ENCODE measurements around the gene ASPSCR1.
"Not testable (repeated sequence)": the region's sequence is repeated elsewhere in the genome, so short reads cannot be mapped to it uniquely, and the experiment has no call there.

The ASPSCR1 gene

GRCh38 chr17:81978524-81979298, 1.3 kb downstream of the ASPSCR1 start:
- in situ Hi-C loops (cut with HindIII; ENCODE audit: low sequenced_read_pairs), result no loop called here

- in situ Hi-C loops (cut with HindIII; ENCODE audit: low sequenced_read_pairs), result no loop called here
Observed at GRCh38 chr17:81980122-81980521, 2.7 kb downstream of the ASPSCR1 start.

DNA sequence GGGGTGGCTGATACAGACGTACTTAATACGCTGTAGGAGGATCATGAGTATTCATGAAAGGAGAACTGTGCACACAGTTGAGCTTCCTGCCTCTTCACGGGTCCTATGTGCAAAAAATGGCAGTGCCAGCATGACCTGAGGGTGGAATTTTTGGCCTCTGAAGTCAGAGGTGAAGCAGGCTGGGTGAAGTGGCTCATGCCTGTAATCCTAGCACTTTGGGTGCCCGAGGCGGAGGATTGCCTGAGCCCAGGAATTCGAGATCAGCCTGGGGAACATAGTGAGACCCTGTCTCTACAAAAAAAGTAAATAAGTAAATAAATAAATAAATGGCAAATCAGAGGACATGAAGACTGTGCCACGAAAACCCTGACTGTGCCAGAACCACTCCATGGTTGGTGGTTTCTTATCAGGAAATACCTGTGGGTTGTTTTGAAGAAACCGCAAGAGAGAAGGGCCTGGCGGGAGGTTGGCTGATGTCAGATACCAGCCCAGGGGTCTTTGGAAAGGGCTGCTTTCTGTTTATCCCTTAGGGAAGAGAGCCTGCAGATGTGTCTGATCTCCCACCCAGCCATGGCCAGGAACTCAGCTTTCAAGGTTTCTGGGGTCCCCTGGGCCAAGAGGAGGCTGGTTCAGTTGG, 3.4 kb downstream of the ASPSCR1 start:
- in situ Hi-C loops (cut with HindIII; ENCODE audit: low sequenced_read_pairs), result no loop called here

DNA sequence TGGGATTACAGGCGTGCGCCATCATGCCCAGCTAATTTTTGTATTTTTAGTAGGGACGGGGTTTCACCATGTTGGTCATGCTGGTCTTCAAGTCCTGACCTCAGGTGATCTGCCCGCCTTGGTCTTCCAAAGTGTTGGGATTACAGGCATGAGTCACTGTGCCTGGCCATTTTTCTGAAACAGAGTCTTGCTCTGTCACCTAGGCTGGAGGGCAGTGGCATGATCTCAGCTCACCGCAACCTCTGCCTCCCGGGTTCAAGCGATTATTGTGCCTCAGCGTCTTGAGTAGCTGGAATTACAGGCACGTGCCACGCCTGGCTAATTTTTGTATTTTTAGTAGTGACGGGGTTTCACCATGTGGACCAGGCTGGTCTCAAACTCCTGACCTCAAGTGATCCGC, 4.1 kb downstream of the ASPSCR1 start:
- in situ Hi-C loops (cut with HindIII; ENCODE audit: low sequenced_read_pairs), result not testable (repeated sequence)

GRCh38 chr17:81983011-81983638, 5.7 kb downstream of the ASPSCR1 start:
- in situ Hi-C loops (cut with HindIII; ENCODE audit: low sequenced_read_pairs), result no loop called here

DNA sequence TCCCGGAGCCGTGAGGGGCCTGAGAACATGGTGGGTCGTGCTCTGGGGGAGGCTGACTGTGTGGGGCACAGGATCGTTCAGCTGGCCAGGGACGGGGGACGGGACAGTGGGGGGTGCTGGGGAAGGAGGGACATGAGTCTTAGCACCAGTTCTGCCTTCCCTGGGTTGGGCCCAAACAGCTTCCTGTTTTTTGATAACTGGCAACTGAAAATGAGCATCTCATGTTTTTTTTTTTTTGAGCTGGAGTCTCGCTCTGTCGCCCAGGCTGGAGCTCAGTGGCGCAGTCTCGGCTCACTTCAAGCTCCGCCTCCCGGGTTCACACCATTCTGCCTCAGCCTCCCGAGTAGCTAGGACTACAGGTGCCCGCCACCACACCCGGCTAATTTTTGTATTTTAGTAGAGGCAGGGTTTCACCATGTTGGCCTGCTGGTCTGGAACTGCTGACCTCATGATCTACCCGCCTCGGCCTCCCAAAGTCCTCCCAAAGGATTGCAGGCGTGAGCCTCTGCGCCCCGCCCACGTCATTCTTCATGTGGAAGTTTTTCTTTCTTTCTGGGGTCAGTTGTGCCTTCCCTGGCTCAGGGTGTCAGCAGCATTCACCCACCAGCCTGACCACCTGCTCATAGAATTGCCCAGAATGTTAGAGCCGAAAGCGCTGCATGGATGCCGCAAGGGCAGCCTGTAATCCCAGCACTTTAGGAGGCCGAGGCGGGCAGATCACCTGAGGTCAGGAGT, 6.4 kb downstream of the ASPSCR1 start:
- in situ Hi-C loops (cut with HindIII; ENCODE audit: low sequenced_read_pairs), result no loop called here

GRCh38 chr17:81984773-81985410, 7.5 kb downstream of the ASPSCR1 start:
- in situ Hi-C loops (cut with HindIII; ENCODE audit: low sequenced_read_pairs), result no loop called here

DNA sequence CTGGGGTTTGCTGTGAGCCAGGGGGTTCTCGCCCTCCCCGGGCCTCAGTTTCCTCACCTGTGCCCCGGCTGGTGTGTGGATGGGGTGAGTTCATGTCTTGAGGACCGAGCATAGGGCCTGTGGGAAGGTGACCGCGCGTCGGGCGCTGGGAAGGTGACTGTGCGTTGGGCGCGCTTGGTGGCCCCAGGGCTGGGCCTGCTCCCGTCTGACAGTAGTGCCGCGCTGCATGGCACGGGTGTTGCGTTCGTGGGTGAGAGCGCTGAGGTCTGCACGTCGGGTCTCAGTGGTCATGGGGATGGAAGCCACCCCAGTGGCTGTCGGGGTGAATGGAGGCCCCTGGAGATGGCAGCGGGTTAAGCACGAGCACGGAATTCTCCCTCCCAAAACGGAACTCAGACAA, 9.2 kb downstream of the ASPSCR1 start:
- in situ Hi-C loops (cut with HindIII; ENCODE audit: low sequenced_read_pairs), result no loop called here

DNA sequence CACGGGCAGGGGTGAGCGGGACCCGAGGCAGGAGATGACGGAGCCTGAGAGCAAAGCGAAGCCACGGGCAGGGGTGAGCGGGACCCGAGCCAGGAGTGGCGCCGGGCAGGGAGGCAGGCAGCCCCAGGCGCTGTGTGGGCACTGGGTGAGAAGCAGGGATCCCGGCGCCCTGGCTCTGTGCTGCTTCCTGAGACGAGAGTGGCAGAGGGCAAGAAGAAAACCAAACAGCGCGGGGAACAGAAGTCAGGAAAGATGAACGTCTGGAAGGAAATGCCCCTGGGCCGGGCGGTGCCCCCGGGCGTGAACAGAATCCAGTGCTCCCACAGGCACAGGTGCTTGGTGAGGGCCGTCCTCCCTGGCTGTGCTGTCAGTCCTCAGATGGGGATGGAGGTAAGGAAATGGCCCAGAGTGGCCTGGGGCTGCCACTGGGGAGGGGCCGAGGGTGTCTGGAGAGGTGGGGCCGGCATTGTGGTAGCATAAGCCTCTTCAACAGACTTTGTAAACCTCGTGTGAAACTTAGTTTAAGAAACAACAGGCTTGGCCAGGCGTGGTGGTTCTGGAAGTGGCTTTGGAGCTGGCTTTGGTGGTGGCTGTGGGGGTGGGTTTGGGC, 9.8 kb downstream of the ASPSCR1 start:
- in situ Hi-C loops (cut with HindIII; ENCODE audit: low sequenced_read_pairs), result no loop called here

DNA sequence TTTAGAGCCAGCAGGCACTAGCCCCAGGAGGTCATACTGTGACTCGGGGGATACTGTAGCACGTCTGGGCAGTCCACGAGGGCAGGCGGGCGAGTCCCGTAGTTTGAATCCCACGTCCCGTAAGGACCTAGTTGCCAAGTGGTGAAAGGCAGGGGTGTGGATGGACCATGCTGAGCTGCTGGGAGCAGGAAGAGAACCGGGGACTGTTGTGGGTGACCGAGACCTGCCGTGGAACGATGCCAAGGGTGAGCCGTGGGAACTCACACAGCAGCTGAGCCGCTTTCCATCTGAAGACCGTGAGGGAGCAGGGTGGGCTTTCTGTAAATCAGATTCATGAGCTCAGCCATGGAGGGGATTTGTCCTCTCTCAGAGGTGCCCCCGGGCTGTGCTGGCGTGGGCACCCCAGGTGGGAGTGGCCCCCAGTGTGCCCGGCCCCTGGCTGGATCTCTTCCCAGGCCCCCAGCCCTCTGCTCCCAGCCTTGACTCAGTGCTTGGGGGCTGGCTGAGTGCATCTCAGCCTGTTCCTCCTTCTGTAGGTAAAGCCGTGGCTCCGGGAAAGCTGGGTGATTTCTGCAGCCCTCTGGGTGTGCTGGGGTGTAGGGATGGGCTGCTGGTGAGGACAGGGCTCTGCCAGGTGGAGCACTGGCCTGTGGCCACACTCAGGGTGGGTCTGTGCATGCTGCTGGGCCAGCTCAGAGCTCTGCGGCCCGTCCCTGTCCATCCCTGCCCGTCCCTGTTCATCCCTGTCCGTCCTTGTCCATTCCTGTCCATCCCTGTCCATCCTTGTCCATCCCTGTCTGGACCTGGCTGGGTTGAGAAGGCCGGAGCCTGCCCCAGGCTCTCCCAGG, 13.6 kb downstream of the ASPSCR1 start:
- in situ Hi-C loops (cut with HindIII; ENCODE audit: low sequenced_read_pairs), result no loop called here

GRCh38 chr17:81991684-81992305, 14.4 kb downstream of the ASPSCR1 start:
- in situ Hi-C loops (cut with HindIII; ENCODE audit: low sequenced_read_pairs), result no loop called here

- in situ Hi-C loops (cut with HindIII; ENCODE audit: low sequenced_read_pairs), result no loop called here
Observed at GRCh38 chr17:81992306-81993102, 15.1 kb downstream of the ASPSCR1 start.

GRCh38 chr17:81993729-81994592, 16.5 kb downstream of the ASPSCR1 start:
- in situ Hi-C loops (cut with HindIII; ENCODE audit: low sequenced_read_pairs), result no loop called here

DNA sequence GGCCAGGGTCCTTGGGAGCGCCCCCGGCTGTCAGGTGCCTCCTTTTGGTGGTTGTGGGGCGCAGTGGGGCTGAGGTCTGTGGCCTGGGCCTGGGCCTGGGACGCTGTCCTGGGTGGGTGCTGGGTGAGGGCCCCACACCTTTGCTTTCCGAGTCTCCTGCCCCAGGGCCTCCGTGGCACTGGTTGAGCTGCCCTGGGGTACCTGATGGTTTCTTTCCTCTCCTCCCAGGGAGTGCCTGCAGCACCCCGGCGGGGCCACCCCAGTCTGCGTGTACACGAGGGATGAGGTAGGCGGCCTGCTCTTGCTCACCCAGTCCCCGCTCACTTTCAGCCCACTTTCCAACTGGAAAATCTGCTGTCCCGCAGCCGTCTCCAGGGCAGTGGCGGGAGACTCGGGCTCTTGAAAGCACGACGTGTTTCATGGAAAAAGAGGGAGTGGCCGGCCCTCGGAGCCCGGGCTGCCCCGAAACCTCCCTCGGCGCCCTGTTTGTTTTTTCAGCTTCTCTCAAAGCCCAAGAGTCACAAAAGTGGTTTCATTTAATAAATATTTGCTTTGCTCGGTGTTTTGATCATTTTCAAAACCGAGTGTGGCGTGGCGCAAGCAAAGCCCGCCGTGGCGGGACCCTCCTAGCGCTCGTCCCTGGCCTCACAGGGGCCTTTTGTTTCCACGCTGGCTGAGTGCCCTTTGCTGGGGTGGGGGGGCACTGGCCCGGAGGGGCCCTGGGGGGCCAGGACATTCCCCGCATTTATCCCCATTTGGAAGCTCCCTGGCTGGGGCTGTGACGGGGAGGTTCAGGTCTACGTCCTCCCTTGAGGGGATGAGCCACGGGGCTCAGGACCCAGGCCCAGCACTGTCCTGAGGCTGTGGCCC, 17.4 kb downstream of the ASPSCR1 start:
- in situ Hi-C loops (cut with HindIII; ENCODE audit: low sequenced_read_pairs), result no loop called here

GRCh38 chr17:81995463-81996231, 18.2 kb downstream of the ASPSCR1 start:
- in situ Hi-C loops (cut with HindIII; ENCODE audit: low sequenced_read_pairs), result no loop called here
